ENCODE data around the gene NR1H3. TPM values are rescaled to one million over a fixed set of nuclear protein-coding genes. Genes with fewer than 3 reads are reported as not detected.

The NR1H3 gene
- total RNA-seq, 2 experiments from 2014 or later, result 6.2 to 14.7 TPM

DNA sequence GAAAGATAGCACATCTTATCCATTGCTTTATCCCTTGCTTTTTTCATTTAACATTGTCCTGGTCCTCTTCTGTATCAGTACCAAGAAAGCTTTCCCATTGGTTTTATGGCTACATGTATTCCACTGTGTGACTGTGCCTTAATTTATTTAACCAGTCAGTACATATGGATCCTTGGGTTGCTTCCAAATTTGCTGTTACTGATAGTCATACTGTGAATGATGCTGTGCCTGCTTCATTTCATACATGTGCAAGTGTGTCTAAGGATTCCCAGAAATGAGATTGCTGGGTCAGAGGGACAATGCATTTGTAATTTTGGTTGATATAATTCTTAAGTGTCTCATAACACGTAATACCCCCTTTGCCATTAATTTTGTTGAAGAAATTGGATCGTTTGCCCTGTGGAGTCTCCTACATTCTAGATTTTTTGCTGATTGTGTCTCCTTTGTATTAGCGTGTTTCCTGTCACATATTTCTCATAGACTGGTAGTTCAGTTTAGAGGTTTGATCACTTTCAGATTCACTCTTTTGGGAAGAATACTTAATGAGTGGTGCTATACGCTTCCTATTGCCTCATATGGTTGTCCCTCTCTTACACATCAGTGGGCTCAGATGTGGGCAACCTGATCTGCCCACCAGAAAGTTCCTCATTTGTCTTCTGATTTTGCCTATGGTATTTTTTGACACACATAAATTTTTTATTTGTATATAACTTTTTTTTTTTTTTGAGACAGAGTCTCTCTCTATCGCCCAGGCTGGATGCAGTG lies 59.5 kb downstream of the NR1H3 start:
- BruUV-seq (replicated peaks), result no TSS peak
- H3K36me3 ChIP-seq (ENCODE audit: insufficient read depth, low read length), result peaks cover 76% of the 10 kb centered on the region
- no peaks in the 10 kb centered on the region for H3K79me2 ChIP-seq (ENCODE audit: insufficient read depth, low read depth, low read length)
- ChIA-PET CTCF (ENCODE audit: unreplicated experiment) (no interaction called here), POLR2A (no interaction called here)
- no peak for DNase-seq (ENCODE audit: low spot score)
- intact Hi-C loops (cut with micrococcal nuclease; ENCODE audit: unreplicated experiment), result no loop called here
- H3K4me2 ChIP-seq (ENCODE audit: low read length), result no peak overlapping the region
- H4K20me1 ChIP-seq (ENCODE audit: insufficient read depth, low read length), result no peaks in the 10 kb centered on the region
- H3K4me3 ChIP-seq (ENCODE audit: low read depth, low read length, poor library complexity, severe bottlenecking), result no peak overlapping the region
- H3K9me2 ChIP-seq (ENCODE audit: insufficient read depth, low read length), result no peaks in the 10 kb centered on the region
- H3K9me3 ChIP-seq (ENCODE audit: low read length), result no peaks in the 10 kb centered on the region
- H3K27ac ChIP-seq (ENCODE audit: low read depth, low read length, poor library complexity, severe bottlenecking), result no peak overlapping the region
- H3K4me1 ChIP-seq (ENCODE audit: insufficient read depth, low read length, poor library complexity, severe bottlenecking), result no peaks in the 10 kb centered on the region
- TF ChIP-seq, protein P1, sequence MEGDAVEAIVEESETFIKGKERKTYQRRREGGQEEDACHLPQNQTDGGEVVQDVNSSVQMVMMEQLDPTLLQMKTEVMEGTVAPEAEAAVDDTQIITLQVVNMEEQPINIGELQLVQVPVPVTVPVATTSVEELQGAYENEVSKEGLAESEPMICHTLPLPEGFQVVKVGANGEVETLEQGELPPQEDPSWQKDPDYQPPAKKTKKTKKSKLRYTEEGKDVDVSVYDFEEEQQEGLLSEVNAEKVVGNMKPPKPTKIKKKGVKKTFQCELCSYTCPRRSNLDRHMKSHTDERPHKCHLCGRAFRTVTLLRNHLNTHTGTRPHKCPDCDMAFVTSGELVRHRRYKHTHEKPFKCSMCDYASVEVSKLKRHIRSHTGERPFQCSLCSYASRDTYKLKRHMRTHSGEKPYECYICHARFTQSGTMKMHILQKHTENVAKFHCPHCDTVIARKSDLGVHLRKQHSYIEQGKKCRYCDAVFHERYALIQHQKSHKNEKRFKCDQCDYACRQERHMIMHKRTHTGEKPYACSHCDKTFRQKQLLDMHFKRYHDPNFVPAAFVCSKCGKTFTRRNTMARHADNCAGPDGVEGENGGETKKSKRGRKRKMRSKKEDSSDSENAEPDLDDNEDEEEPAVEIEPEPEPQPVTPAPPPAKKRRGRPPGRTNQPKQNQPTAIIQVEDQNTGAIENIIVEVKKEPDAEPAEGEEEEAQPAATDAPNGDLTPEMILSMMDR (conservative IDR thresholded peaks at IDR 0.05; ENCODE audit: low read length), result no peak
- no peak for TF ChIP-seq EZH2phosphoT487 (IDR thresholded peaks at IDR 0.05; ENCODE audit: borderline replicate concordance, low read depth, low read length)
- no peak overlapping the region for H2AFZ ChIP-seq (ENCODE audit: low read length)

DNA sequence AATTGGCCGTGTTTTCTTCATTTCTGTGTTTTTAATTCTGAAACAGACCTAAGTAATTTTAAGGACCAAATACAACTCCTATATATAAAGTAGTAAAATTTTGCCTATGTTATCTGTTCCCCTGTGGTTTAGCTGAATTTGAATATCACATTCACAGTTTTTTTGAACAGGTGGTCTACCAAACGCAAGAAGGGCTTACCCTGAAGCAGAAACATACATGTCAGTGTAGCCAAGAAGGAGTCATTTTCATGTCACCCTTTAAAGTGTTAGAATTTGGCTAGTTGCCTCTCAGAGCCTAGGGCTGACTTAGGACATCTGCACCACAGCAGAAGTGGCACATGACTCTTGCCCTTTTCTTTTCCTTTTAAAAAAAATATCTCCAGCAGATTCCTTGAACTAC lies 60.4 kb downstream of the NR1H3 start:
- no peaks in the 10 kb centered on the region for H3K9me2 ChIP-seq (ENCODE audit: insufficient read depth, low read length)
- H3K9me3 ChIP-seq (ENCODE audit: low read length), result no peaks in the 10 kb centered on the region
- H3K36me3 ChIP-seq (ENCODE audit: insufficient read depth, low read length), result peaks cover 67% of the 10 kb centered on the region
- no peak overlapping the region for H2AFZ ChIP-seq (ENCODE audit: low read length)
- no peak overlapping the region for H3K27ac ChIP-seq (ENCODE audit: low read depth, low read length, poor library complexity, severe bottlenecking)
- intact Hi-C loops (cut with micrococcal nuclease; ENCODE audit: unreplicated experiment), result no loop called here
- no TSS peak for BruUV-seq (replicated peaks)
- POLR2A ChIA-PET, result no interaction called here
- no peaks in the 10 kb centered on the region for H3K79me2 ChIP-seq (ENCODE audit: insufficient read depth, low read depth, low read length)
- no peak for TF ChIP-seq EZH2phosphoT487 (IDR thresholded peaks at IDR 0.05; ENCODE audit: borderline replicate concordance, low read depth, low read length)
- TF ChIP-seq, protein P1 (conservative IDR thresholded peaks at IDR 0.05; ENCODE audit: low read length), result no peak
- no peaks in the 10 kb centered on the region for H4K20me1 ChIP-seq (ENCODE audit: insufficient read depth, low read length)
- CTCF ChIA-PET (ENCODE audit: unreplicated experiment), result no interaction called here
- H3K4me3 ChIP-seq (ENCODE audit: low read depth, low read length, poor library complexity, severe bottlenecking), result no peak overlapping the region
- no peaks in the 10 kb centered on the region for H3K4me1 ChIP-seq (ENCODE audit: insufficient read depth, low read length, poor library complexity, severe bottlenecking)
- DNase-seq (ENCODE audit: low spot score), result no peak
- no peak overlapping the region for H3K4me2 ChIP-seq (ENCODE audit: low read length)

Other genes with a start within 250 kb of the NR1H3 start
- gene ARFGAP2, start 81.1 kb upstream of the NR1H3 start, total RNA-seq (2014; rRNA removed; shearing (Covaris generic)), result 116 and 136 TPM in 2 replicates
- gene ARFGAP2, start 81.1 kb upstream of the NR1H3 start, total RNA-seq (2022), result 126 and 135 TPM in 2 replicates
- not detected in 2 replicates for gene PACSIN3, start 71.6 kb upstream of the NR1H3 start, total RNA-seq (2014; rRNA removed; shearing (Covaris generic))
- gene PACSIN3, start 71.6 kb upstream of the NR1H3 start, total RNA-seq (2022), result not detected in 2 replicates
- gene DDB2, start 43.0 kb upstream of the NR1H3 start, total RNA-seq (2014; rRNA removed; shearing (Covaris generic)), result 15.6 and 19.9 TPM in 2 replicates
- gene DDB2, start 43.0 kb upstream of the NR1H3 start, total RNA-seq (2022), result 36.0 and 39.4 TPM in 2 replicates
- gene ACP2, start 9.2 kb upstream of the NR1H3 start, total RNA-seq (2014; rRNA removed; shearing (Covaris generic)), result 24.5 TPM in 2 replicates
- 24.2 and 26.5 TPM in 2 replicates for gene ACP2, start 9.2 kb upstream of the NR1H3 start, total RNA-seq (2022)
- gene MADD, start 12.1 kb downstream of the NR1H3 start, total RNA-seq (2014; rRNA removed; shearing (Covaris generic)), result 32.1 and 36.6 TPM in 2 replicates
- 47.8 and 48.8 TPM in 2 replicates for gene MADD, start 12.1 kb downstream of the NR1H3 start, total RNA-seq (2022)
- 0.10 and 0.25 TPM in 2 replicates for gene MYBPC3, start 94.7 kb downstream of the NR1H3 start, total RNA-seq (2014; rRNA removed; shearing (Covaris generic))
- gene MYBPC3, start 94.7 kb downstream of the NR1H3 start, total RNA-seq (2022), result 0.18 and 0.29 TPM in 2 replicates
- 48.9 and 79.6 TPM in 2 replicates for gene SPI1, start 120.6 kb downstream of the NR1H3 start, total RNA-seq (2014; rRNA removed; shearing (Covaris generic))
- 71.2 and 73.3 TPM in 2 replicates for gene SPI1, start 120.6 kb downstream of the NR1H3 start, total RNA-seq (2022)
- 31.6 and 31.8 TPM in 2 replicates for gene SLC39A13, start 150.6 kb downstream of the NR1H3 start, total RNA-seq (2014; rRNA removed; shearing (Covaris generic))
- gene SLC39A13, start 150.6 kb downstream of the NR1H3 start, total RNA-seq (2022), result 30.5 and 33.9 TPM in 2 replicates
- 122 and 135 TPM in 2 replicates for gene PSMC3, start 168.4 kb downstream of the NR1H3 start, total RNA-seq (2014; rRNA removed; shearing (Covaris generic))
- 127 and 144 TPM in 2 replicates for gene PSMC3, start 168.4 kb downstream of the NR1H3 start, total RNA-seq (2022)
- gene RAPSN, start 191.1 kb downstream of the NR1H3 start, total RNA-seq (2014; rRNA removed; shearing (Covaris generic)), result 0.26 TPM in 1 of 2 replicates, not detected in the other
- gene RAPSN, start 191.1 kb downstream of the NR1H3 start, total RNA-seq (2022), result not detected in 2 replicates

Data from OCI-LY7 (cell line).